Stimulated activated CD4-positive, alpha-beta T cell treated with anti-CD3 and anti-CD28 coated beads, Interleukin-15, amount 100 ng/mL, for 1 hour (primary cell): ENCODE results near the gene TMA7B.
A peak's percentile ranks its signal among the peaks of the same experiment; 100 is the strongest.
"Not testable (repeated sequence)": the region's sequence is repeated elsewhere in the genome, so short reads cannot be mapped to it uniquely, and the experiment has no call there.

Experiments used
- DNase-seq, 2 donors: peaks; one replicate each; pipeline ENCODE4 v3.0.0-alpha.2; 2020; ENCODE audit warnings: low read depth in 1 of 2, low spot score in 1 of 2

The TMA7B gene

DNA sequence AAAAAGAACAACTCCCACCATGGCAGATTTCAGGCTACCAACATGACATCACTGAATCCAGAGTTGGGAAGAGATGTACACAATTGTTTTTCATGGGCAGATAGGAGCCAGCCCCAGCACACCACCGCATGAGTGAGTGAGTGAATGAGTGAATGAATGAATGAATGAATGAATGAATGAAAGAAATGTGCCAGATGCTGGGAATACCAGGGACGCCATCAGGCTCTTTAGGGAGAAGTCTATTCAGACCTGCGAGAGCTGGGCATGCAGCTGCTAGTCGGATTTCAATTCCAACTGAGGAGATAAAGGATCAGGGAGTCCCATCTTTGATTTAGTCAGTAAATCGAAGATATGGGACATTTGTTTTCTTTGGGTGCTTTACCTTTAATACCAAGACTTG, 19.3 kb downstream of the TMA7B start:
- DNase-seq: no peak

DNA sequence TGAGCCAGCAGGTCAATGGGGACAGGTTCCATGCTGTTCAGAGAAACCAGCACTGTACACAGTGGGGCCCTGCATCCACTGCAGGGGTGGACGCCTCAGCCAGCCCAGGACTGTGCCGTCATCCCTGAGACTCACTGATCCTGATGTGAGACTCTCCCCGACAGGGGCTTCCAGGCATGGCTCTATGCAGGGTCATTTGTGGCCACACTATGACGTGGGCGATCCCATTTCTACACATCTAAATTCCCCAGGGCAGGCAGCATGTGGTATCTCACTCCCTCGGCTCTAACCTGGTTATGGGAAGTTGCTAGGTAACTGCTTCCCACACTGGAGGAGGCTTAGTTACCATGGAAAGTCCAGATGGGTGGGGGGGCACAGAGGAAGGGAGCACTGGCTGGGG, 20.4 kb downstream of the TMA7B start:
- DNase-seq: no peak

DNA sequence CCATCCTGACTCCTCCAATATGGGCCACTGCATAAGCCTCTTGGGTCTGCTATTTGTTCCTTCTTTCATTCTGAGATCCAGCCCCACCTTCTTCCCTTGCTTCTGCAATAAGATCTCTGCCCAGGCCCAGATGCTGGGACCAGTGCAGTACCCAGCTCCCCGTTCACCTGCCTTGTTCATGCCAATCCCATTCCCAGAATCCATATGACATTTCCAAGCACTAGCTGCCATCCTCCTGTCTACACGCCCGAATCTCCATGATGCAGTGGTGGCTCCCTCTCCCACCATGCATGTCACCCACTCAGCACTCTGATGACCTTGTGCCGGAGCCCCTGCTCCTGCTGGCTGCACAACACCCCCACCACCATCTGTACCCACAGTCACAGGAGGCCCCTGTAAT, 23.1 kb downstream of the TMA7B start:
- DNase-seq: no peak

DNA sequence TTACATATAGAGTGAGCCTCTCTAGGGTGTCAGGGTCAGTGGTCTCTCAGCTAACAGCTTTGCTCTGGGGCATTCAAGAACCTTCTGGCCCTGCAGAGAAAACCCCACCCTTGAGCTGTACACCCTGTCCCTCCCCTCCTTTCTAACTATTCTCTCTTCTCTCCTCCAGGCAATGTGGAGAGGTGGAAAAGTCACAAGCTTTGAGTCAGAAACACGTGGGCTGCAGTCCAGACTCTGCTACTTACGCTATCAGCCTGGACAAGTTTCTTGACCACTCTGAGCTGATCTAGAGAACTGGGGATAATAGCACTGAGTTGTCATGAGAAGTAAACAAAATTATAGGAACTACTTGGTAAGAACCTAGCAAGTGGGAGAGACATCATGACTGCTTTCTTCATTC, 23.8 kb downstream of the TMA7B start:
- no peak for DNase-seq

DNA sequence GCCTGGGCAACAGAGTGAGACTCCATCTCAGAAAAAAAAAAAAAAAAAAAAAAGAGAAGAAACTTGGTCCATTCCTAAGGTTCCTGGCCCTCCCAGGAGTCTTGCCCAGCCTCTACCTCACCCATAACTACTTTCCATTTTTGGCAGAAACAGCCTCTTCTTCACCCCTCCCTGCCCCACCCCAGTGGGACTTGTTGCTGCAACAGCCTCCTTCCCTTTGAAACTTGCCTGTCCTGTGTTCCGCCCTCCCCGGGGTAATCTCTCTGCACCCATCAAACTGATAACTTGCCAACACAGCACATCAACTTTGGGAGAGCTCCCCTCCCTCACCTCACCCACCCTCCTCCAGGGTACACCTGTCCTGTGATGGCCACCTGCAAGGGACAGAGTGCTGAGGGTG, 24.5 kb downstream of the TMA7B start:
- DNase-seq: no peak

DNA sequence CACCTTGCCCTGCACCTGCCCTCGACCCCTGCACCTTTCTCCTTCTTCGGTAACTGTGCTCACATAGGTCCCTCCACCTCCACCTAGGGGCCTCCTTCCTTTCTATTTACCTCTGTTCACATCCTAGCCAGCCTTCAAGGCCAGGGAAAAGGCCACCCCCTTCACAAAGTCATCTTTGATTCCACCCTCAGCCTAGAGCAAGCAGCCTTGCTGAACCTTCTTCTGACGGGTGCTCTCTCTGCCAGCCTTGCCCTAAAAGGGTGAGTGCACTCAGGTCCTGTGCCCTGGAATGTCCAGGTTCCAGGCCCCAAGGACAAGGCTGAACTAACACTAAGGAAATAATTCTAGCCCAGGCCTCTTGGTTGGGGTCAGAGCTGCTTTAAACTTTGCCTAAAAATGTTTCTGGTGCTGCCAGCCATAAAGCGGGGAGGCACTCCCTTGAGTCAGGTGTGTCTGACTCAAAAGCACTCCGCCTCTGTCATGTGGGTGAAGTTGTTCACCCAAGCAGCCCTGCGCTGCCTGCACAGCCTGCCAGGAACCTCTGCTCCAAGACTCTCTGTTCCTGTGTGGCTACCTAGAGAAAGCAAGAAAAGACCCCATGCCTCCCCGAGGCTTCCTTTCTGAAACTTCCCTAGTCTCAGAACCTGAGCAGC, 25.3 kb downstream of the TMA7B start:
- DNase-seq: no peak

DNA sequence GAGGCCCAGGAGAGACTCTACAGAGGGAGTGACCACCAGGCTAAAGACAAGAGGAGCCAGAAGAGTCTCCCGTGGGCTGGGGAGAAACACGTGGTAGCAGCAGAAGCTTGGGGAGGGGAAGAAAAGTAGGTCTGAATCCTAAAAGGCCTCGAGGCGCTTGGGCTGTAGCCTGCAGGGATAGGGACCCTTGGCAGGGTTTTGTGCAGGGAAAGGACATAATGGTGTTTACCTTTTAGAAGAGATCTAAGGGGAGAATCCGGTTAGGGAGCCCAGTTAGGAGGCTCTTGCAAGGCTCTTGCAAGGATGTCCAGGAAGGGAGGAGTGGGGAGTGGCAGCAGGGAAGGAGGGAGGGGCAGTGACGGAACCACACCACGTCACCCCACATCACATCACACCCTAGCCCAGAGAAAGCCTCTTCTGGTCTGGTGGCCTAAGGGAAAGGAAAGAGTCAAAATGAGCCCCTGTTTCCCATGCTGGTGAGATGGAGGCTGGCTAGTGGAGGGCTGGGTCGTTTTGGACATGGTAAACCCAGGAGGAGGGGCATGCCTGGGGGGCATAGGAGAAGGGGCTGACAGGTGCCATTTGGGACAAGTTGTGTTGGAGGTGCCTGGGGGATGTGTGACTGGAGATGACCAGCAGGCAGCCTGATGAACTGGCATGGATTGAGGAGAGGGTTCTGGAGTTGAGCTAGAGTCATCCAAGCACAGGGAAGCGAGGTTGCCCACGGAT, 28.4 kb downstream of the TMA7B start:
- no peak for DNase-seq

DNA sequence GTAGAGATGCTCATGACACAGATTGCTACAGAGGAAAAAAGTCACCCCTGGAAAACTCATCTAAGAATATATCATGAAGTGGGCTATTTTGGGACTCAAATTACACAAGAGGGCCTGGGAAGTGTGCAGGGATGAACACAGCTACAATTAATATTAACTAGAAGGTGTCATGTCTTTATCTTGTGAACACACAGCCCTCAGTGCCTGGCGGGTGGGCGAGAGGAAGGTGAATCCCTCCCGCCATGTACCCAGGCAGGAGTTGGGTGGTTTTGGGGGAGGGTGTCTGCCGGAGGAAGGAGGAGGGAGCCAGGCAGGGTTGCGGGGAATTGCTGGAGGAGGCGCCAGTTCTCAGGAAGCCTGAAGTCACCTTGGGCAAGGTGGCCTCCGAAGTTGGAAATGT, 29.4 kb downstream of the TMA7B start:
- DNase-seq: no peak

DNA sequence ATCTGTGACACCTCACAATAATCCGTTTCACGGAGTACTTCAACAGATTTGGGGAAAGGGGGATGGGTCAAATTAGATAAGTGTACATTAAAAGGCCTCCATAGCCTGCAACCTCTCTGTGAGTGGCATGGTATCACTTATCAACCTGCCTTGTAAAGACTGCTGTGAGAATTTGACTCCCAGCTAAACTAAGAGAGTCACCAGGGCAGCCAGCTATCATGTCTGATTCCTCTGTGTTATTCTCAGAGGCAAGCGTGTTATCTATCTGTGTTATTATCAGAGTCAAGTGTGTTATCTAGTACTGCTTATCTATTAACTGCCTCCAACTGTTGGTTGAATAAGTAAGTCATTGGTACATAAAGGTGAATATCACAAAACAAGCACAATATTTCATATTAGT, 30.5 kb downstream of the TMA7B start:
- DNase-seq: no peak

DNA sequence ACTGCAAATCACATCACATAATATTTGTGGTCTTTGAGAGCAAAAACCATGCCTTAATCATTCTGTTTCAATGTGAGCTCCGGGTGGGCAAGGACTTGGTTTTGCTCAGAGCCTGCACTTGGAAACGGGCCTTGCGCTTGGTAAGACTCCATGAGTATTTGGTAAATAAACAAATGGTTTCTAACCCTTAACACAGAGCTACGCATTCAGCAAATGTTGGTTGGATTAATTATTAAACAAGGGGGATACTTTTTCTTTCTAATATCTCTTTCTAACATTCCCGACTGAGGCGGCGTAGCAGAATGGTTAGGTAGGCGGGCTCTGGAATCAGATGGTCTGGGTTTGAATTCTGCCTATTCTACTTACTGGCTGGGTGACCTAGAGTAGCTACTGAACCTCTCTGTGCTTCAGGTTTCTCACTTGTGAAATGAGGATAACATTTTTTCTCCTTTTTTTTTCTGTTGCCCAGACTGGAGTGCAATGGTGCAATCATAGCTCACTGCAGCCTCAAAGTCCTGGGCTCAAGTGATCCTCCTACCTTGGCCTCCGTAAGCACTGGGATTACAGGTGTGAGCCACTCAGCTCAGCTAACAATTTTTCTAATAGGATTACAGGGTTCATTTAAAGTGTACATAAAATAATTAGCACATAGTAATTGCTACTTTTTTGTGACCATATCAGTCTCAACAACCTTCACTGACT, 31.1 kb downstream of the TMA7B start:
- DNase-seq: no peak

DNA sequence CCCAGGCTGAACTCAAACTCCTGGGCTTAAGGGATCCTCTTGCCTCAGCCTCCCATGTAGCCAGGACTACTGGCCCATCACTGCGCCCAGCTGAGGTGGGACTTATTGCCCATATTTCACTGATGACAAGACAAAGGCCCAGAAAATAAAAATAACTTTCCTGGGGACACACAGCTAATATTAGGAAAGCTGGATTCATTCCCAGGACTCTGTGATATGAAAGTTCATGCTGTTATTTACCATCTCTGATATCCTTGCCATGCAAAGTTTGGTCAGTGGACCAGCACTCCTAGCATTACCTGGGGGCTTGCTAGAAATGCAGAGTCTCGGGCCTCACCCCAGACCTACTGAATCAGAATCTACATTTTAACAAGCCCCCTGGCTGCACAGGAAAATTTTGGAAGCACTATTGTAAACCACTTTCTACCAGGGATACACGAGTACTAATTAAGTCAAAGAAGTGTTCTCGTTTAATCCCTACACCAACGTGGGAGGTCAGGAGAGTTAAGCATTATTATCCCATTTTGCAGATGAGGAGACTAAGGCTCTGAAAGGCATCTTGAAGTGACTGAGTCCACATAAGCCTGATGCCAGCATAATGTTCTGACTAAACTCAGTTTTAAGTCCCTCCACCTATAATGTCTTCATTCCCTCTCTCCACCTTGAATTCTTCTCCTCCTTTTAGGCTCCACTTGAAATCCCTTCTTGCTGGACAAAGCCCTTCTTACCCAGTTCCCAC, 32.1 kb downstream of the TMA7B start:
- DNase-seq: no peak

DNA sequence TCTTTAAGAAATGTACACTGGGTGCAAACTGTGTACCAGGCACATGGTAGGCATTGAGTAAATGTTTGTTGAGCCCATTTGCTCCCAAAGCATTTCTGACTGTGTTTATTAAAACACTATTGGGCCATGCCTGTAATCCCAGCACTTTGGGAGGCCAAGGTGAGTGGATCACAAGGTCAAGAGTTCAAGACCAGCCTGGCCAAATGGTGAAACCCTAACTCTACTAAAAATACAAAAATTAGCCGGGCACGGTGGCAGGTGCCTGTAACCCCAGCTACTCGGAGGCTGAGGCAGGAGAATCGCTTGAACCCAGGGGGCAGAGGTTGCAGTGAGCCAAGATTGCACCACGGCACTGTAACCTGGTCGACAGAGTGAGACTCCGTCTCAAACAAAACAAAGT, 32.7 kb downstream of the TMA7B start:
- DNase-seq: not testable (repeated sequence)

DNA sequence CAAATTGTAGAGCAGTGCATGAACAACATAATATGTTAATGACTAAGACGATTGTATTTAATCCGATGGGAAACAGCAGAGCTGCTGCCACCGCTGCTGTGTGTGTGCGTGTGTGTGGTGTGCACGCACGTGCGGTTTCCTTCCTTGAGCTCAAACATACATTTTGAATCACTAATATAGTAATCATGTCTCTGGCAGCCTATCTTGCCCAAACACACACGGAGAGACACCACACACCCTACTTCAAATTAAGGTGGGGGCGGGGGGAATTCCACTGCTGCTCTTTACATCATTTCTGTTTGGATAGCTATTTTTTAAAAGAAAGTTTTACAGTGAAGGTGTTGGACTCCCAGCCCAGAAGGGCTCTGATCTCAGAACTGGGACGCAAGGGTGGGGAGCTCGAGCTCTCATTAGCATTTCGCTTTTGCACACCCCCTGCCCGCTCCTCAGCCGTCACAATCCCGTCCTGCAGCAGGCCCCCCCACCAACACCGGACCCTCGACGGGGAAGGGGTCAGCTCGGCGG, 33.9 kb downstream of the TMA7B start:
- DNase-seq: peak in 1 of 2 donors; percentile 20

DNA sequence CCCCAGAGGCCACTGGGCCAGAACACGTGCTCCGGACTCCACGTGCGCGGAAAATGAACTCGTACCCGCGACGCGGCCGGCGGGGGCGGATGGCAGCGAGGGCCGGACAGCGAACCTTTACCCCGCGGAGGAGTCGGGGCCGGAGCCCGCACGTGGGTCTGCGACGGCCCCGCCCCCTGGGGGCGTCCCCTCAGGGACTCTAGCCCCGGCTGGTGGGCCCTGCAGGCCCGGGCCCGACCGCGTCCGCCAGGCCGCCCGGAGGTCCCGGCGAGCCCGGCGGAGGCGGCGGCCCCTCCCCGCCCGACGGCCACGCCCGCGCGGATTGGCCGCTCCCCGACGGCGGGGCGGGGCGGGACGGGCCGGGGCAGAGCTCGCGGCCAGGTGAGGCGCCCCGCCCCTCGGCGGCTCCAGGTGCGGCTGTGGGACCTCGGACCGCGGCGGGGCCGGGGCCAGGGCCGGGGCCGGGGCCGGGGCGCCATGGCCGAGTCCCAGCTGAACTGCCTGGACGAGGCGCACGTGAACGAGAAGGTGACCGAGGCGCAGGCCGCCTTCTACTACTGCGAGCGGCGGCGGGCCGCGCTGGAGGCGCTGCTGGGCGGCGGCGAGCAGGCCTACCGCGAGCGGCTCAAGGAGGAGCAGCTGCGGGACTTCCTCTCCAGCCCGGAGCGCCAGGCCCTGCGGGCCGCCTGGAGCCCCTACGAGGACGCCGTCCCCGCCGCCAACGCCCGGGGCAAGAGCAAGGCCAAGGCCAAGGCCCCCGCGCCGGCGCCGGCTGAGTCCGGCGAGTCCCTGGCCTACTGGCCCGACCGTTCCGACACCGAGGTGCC, 34.6 kb downstream of the TMA7B start, which contains the start of gene FAM83F:
Gene FAM83F (plus strand): TSS at position 389 of the 827 bp plus-strand sequence. CDS start 89 bp downstream, at position 478.
- peak in 1 of 2 donors; percentile 44 for DNase-seq

DNA sequence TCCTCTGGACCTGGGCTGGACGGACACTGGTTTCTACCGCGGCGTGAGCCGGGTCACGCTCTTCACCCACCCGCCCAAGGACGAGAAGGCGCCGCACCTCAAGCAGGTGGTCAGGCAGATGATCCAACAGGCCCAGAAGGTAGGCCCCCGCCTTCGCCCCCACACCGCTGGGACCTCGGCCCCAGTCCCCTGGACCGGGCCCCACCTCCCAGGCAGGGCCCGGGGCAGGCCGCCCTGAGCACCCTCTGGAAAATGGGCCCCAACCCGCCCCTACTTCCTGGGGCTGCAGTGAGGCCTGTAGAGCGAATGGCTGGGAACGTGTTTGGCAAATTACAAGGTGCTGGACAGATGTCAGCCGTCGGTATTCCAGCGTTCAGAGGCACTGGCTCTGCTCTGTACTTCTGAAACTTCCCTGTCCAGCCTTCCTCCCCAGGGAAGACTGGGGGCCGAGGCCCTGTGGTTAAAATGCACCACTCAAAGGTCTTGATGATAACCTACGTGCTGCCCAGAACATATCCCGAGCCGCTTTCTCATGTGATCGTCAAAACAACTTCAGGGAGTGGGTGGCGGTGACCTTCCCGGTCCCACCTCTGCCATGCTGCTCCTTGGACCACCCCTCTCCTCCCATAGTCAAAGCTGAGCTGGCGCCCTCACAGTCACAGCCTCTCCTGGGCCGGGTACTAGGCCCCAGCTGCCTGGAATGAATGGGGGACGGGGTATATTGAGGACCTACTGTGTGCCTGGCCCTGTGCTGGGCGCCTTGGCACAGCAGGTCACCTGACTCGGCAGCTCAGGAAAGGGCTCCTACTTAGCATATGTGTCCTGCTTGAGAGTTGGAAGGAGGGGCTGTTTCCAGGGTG, 35.4 kb downstream of the TMA7B start:
- no peak for DNase-seq

DNA sequence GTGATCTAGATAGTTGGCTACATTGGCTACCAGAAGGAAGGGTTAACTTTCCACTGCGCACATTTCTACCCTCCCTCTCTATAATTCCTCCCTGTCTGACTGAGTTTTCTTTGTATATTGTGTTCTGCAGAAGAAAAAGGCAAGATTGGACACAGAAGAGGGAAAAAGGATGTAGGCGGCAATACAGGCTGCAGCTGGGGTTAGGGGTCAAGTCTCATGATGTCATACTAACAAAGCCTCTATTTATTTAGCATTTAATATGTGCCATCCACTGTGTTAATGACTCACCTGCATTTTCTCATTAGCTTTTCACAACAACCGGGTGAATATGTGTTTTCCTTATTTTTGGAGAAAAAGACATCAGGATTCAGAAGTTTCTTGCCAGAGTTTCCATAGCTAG, 36.5 kb downstream of the TMA7B start:
- no peak for DNase-seq

DNA sequence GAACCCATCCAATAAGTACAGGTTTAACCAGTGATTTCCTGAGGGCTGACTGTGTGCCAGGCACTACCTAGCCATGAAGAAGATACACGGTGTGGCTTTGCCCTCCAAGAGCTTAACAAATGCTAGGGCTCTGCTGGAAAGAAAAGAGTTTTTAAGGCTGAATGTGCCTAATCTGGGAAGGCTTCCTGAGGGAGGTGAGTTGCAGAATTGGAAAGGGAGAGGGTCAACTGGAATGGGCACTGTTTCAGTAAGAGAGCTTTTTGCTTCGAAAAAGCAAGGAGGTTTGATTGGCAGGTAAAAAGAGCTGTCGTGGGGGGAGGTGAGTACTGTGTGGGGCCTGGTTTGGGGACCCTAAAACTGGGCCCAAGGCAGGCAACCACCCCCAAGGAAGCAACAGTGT, 37.2 kb downstream of the TMA7B start:
- no peak for DNase-seq

DNA sequence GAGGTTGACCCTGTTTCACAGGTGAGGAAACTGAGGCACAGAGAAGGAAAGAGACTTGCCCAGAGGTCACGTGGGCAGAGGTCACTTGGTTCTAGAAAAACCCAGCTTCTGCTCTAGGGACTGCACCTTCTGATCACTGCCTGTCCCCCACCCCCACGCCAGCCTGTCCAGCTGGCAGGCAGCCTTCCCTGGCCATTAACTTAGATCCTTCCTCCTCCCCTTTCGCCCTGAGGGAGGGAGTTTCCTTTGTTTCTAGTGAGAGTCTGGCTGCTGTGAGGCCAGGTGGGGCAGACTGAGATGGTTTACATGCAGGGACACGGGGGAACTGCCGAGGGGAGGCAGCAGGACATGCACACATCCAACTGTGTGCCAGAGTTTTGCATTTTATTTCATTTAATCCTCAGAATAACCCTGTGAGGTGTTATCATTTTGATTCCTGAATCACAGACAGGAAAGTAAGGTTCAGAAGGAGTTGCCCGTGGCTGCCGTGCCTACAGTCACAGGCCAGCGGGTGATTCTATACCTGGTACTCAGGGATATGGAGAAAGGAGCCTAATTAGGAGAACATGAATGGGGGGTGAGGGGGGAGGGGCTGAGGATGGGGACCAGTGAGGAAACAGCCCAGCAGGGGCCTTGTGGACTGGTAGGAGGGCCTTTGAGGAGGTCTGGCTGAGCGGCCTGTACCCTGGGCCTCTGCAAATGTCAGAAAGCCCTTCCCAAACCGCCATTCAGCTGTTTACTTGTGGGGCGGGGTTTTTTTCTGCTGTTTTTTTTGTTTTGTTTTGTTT, 37.9 kb downstream of the TMA7B start:
- DNase-seq: no peak
